GM21737 (cell line): ENCODE results near the gene ZSCAN4.

Source experiments
- ATAC-seq: cut with Tn5 transposase; IDR thresholded peaks from one replicate; pipeline ENCODE4 v1.9.1; 2021; ENCODE audit warnings: mild to moderate bottlenecking, moderate library complexity; ENCODE audit not compliant: unreplicated experiment

Gene ZSCAN4

DNA sequence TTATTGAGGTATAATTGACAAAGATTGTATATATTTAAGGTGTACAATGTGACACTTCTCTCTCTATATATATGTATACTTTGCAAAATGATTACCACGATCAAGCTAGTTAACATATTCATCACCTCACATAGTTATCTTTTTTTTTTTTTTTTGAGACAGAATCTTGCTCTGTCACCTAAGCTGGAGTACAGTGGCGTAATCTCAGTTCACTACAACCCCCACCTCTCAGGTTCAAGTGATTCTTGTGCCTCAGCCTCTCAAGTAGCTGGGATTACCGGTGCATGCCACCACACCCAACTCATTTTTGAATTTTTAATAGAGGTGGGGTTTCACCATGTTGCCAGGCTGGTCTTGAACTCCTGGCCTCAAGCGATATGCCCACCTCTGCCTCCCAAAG lies 3.7 kb downstream of the ZSCAN4 start:
- no peak for ATAC-seq

DNA sequence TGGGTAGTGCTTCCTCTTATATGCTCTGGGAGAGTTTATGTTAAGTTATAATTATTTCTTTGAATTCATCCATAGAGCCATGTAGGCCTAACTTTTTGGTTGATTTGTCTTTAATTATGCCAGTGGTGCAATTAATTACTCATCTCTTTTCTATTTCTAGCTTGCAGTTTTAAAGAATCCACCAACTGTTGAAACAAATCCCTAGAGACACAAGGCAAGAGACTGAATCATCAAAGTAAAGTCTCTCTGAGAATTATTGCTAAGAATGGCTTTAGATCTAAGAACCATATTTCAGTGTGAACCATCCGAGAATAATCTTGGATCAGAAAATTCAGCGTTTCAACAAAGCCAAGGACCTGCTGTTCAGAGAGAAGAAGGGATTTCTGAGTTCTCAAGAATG lies 7.1 kb downstream of the ZSCAN4 start:
- no peak for ATAC-seq

DNA sequence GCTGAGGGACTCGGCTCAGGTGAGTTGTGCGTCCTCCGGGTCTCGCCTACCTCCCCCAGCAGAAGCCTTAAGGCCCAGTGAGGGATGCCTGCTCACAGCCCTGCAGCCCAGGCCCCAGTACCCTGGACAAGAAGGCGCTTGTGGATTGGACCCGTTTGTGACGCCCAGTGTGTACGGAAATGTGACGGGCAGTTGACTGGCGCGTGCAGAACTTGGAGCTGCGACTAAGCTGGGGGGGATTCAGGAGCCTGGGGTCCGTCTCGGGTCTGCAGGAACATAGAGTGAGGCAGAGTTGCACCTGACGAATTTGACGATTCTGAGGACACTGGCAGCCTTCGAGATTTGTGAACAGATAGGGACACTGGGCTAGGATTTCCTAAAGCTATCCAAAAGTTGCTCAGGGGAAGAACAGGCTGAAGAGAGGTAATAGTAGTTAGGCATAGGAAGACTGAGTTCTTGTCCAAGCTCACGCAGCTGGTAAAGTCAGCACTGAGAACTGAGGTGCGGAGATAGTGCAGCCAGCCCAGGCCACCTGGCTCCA lies 13.6 kb downstream of the ZSCAN4 start:
- ATAC-seq: no peak

DNA sequence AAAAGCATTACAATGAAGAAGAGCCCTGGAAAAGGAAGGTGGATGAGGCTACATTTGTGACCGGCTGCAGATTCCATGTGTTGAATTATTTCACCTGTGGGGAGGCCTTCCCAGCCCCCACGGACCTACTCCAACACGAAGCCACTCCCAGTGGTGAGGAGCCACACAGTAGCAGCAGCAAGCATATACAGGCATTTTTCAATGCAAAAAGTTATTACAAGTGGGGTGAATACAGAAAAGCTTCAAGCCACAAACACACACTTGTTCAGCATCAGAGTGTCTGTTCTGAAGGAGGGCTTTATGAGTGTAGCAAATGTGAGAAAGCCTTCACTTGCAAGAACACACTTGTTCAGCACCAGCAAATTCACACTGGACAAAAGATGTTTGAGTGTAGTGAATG lies 18.0 kb downstream of the ZSCAN4 start:
- no peak for ATAC-seq

DNA sequence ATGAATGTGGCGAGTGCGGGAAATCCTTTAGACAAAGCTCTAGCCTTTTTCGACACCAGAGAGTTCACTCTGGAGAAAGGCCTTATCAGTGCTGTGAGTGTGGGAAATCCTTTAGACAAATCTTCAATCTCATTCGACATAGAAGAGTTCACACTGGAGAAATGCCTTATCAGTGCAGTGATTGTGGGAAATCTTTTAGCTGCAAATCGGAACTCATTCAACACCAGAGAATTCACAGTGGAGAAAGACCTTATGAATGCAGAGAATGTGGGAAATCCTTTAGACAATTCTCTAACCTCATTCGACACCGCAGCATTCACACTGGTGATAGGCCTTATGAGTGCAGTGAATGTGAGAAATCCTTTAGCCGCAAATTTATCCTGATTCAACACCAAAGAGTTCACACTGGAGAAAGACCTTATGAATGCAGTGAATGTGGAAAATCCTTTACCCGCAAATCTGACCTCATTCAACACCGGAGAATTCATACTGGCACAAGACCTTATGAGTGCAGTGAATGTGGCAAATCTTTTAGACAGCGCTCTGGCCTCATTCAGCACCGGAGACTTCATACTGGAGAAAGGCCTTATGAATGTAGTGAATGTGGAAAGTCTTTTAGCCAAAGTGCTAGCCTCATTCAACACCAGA lies 18.8 kb downstream of the ZSCAN4 start:
- ATAC-seq: no peak

DNA sequence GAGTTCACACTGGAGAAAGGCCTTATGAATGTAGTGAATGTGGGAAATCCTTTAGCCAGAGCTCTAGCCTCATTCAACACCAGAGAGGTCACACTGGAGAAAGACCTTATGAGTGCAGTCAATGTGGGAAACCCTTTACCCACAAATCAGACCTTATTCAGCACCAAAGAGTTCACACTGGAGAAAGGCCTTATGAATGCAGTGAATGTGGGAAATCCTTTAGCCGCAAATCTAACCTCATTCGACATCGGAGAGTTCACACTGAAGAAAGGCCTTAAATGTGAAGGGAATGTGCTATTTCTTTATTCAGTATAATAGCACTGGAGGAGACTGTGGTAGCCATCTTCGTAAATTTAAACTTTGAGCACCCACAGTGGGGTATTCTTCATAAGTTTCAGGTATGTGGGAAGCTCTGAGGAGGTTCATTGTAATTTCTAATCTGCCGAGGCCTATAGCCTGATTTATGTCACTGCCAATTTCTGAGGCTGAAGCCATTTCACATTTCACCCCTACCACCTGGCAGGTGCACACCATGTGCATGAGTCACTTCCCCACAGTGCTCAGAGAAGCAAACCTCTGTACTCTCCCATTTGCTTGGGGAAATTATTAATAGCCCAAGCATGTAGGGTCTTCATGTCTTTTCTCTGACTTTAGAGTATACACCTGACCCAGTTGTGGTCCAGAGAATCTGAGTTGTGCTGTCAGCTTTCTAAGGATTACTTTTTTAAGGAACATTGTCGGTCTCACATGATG lies 19.5 kb downstream of the ZSCAN4 start:
- no peak for ATAC-seq

DNA sequence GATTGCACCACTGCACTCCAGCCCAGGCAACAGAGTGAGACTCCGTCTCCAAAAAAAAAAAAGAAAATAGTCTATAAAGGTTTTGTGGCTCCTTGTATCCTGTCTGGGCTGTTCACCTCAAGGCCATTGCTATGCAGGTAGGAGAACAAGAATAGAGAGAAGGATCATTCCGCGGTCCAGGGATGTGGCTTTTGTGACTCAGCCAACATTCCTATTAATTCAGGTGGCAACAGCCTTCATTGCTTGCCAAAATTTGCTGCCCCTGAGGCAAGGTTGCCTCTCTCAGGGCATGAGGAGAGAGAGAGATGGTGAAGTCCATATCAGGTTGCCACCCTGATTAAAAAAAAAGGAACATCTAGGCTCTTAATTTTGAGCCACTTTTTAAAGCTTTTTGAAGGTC lies 21.0 kb downstream of the ZSCAN4 start:
- no peak for ATAC-seq

DNA sequence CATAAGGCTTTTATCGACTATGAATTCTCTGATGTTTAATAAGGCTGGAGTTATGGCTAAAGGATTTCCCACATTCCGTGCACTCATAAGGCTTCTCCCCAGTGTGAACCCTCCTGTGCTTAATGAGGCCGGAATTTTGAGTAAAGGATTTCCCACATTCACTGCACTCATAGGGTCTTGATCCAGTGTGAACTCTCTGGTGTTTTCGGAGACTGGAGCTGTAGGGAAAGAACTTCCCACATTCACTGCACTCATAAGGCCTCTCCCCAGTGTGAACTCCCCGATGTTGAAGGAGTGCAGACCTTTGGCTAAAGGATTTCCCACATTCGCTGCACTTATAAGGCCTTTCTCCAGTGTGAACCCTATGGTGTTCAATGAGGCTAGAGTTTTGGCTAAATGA lies 32.9 kb downstream of the ZSCAN4 start:
- no peak for ATAC-seq

DNA sequence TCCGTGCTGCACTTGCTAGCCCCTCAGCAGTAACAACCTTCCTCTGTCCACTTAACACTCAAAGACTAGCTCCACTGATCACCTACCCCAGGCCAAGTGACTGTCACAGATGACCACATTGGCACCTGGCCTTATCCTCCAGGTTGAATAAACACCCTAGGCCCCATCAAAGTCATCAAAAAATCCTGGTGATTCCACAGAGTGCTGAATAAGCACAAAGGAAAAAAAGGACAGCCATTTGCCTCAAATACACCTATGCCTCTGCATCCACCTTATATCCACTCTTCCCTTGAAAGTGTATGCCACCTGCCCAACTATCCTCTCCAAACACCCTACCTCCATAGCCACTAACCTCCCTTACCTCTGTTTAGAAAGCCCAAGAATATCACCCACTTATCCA lies 37.6 kb downstream of the ZSCAN4 start:
- no peak for ATAC-seq

DNA sequence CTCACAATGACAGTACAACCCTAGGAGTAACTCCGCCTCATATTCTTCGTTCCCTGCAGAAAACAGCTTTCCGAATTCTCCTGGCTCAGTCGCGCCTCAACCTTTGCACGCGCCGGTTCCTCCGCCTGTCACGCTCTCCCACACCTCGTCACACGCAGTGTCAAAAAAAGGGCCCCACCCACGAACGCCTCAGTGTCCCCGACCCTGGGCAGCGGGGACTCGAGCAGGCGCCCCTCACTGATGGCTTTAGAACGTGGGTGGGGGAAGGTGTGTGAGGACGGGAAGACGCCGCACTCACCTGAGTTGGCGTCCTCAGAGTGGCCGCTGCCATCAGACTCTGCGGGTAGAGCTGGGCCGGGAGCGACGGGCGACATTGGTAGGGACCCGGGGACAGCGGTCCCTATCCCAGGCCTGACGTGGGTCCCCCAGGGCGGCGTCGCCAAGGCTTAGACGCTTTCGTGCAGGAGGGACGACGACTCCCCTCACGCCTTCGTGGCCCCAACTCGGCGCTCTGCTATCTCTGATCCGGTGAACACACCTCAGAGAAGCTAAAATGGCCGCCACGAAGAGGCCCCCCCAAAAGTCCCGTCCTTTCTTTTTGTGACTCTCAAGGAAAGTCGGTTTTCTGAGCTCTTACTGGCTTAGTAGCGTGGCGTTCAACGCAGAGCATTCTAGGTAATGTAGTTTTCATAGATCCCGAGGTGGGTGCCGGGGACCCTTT lies 40.1 kb downstream of the ZSCAN4 start, which contains the start of gene ZNF154:
TSS of gene ZNF154 (minus strand) at position 564 of the 721 bp plus-strand sequence. CDS start at position 331, 233 bp downstream.
- ATAC-seq: no peak

DNA sequence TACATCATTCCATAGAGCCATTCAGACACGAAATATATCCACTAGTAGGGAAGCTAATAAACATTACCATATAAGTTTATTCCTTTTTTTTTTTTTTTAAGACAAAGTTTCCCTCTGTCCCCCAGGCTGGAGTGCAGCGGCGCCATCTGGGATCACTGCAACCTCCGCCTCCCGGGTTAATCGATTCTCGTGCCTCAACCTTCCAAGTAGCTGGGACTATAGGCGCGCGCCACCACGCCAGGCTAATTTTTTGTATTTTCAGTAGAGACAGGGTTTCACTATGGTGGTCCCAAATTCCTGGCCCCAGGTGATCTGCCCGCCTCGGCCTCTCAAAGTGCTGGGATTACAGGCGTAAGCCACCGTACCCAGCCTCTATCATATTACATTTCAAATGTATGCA lies 40.9 kb downstream of the ZSCAN4 start:
- ATAC-seq: no peak

DNA sequence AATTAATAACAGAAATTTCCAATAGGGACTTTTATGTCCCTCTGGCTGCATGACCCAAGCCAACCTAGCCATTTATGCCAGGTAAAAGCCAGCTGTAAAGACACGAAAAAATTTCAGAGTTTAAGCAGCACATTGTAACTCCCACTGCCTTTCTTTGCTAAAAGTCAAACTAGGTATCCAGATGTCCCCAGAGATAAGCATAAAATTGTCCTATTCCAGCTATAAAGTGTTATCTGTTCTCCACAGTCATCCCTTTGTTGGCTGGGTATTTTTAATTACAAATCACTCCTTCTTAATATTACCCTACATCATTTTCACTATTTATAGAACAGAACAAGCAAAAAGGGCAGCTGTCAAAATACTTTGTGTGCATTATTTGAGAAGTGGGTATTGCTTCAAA lies 43.5 kb downstream of the ZSCAN4 start:
- ATAC-seq: no peak

DNA sequence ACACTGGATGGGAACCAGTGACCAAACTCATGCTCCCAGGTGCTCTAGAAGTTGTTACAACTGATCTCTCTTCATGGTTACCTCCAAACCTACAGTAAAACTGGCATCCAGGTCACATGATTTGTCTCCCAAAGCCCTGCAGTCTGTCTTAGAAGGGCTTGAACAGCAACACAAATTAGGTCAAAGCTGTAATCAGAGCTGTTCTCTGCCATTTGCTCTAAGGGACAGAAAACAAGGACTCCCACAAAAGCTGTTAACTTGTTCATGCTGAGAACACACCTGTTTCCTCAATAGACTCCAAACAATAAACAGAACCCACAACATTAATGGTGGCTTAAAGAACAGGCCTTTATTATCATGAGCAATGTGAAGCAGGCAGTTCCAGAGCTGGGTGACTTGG lies 50.7 kb downstream of the ZSCAN4 start:
- ATAC-seq: no peak

DNA sequence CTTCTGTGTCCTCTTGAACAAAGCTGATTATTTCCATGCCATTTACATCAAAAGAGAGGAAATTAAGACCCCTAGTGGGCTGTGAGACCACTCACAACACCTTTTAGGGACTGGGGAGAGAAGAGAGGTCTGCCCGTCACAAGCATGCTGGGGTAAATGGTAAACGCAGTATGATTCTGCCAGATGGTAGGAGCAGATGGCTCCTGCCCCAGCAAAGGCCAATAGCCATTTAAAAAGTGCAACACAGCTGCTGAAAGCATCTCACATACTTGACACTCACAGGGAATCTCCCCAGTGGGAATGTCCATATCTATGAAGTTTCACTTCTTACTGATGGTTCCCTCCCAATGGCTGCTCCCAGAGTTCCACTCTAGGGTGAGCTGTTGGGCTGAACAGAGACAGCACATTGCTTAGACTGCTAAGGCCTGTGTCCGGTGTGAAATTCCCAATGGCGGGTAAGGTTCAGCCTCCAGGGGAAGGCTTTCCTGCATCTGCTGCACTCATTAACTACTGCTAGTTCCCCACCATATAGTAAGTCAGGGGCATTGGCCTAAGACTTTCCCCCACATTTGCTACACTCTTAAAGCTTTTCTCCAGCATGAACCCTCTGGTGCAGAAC lies 51.3 kb downstream of the ZSCAN4 start:
- ATAC-seq: no peak

DNA sequence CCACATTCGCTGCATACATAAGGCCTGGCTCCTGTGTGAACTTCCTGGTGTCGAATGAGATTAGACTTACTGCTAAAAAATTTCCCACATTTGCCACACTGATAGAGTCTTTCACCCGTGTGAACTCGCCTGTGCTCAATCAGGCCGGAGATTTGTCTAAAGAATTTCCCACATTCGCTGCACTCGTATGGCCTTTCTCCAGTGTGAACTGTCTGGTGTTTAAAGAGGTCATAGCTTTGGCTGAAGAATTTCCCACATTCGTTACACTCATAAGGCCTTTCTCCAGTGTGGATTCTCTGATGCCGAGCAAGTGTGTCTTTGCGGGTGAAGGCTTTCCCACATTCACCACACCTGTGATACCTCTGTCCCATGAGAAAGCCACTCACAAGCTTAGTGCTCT lies 52.1 kb downstream of the ZSCAN4 start:
- ATAC-seq: no peak
